Measurements from ENCODE around the gene C11orf68. TPM values are rescaled to one million over a fixed set of nuclear protein-coding genes. Genes with fewer than 3 reads are reported as not detected.

The C11orf68 gene
- total and polyA plus RNA-seq, 9 of the 15 experiments (the other 6 are each of a cell fraction or from before 2014, with no cell fraction given) = 3.6 to 35.9 (median 12.8) TPM

DNA sequence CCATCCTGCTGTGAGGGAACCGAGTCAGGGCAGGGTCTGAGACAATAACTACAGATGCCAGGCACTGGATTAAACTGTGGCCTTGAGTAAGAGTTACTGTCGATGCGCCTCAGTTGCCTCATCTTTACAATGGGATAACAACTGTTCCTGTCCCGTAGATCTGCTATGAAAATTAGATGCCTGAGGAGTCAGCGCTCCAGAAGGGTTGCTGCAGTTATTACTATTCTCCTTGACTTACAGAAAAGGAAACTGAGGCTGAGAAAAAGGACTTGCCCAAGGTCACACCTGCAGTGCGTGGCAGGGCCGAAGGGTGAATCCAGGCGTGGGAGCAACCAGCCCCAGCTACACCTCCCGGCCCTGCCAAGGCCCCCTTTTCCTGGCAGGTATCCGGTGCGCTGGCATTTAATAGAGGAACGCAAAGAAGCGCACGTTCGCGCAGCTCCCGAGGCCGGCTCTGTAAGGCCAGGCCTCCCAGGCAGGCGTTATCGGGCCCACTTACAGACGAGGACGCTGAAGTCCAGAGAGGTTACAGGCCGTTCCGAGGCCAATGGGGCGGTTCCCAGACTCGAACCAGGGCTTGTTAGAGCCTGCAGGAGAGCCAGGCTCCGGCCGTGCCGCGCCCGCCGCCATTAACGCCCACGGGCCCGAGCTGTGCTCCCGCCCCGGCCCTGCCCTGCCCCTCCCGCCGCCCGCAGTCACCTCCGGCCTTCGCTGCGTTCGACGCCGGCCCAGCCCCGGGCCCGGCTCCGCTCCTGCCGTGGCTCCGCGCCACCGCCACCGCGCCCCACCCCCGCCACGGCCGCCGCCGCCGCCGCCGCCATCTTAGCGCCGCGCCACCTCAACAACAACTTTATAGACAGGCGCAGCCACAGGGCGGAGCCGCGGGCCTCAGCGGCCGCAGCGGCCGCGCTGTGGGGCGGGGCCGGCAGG, at the start of gene C11orf68 (continued):
- TF ChIP-seq SFPQ (IDR thresholded peaks at IDR 0.05; ENCODE audit: low read depth, low read length) = no peak
- no peak for TF ChIP-seq ZNF584 (CRISPR knock-in tag; IDR thresholded peaks at IDR 0.05; ENCODE audit: low read depth)
- no peak for TF ChIP-seq PML (IDR thresholded peaks at IDR 0.05; ENCODE audit: low read length)
- TF ChIP-seq, protein P1, sequence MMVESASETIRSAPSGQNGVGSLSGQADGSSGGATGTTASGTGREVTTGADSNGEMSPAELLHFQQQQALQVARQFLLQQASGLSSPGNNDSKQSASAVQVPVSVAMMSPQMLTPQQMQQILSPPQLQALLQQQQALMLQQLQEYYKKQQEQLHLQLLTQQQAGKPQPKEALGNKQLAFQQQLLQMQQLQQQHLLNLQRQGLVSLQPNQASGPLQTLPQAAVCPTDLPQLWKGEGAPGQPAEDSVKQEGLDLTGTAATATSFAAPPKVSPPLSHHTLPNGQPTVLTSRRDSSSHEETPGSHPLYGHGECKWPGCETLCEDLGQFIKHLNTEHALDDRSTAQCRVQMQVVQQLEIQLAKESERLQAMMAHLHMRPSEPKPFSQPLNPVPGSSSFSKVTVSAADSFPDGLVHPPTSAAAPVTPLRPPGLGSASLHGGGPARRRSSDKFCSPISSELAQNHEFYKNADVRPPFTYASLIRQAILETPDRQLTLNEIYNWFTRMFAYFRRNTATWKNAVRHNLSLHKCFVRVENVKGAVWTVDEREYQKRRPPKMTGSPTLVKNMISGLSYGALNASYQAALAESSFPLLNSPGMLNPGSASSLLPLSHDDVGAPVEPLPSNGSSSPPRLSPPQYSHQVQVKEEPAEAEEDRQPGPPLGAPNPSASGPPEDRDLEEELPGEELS (CRISPR knock-in tag; IDR thresholded peaks at IDR 0.05; ENCODE audit: borderline replicate concordance) = no peak
- TF ChIP-seq ATF2 (CRISPR knock-in tag; IDR thresholded peaks at IDR 0.05) = no peak
- TF ChIP-seq SIRT6 (IDR thresholded peaks at IDR 0.05; ENCODE audit: low read depth, low read length) = no peak
- 0 out of 2 replicates have a peak, but pooled peaks have one; percentile 29 for TF ChIP-seq SMARCA5 (IDR thresholded peaks at IDR 0.05)
- peak; percentile 78 for TF ChIP-seq HDAC2 (IDR thresholded peaks at IDR 0.05)
- TF ChIP-seq PPARD (CRISPR knock-in tag; IDR thresholded peaks at IDR 0.05) = no peak
- TF ChIP-seq USF2 (CRISPR knock-in tag; IDR thresholded peaks at IDR 0.05) = no peak
- TF ChIP-seq IRF2 (CRISPR knock-in tag; IDR thresholded peaks at IDR 0.05) = no peak
- no peak for TF ChIP-seq NFYB (IDR thresholded peaks at IDR 0.05; ENCODE audit: extremely low read depth, insufficient read length)
- no peak for TF ChIP-seq ILF3 (IDR thresholded peaks at IDR 0.05; ENCODE audit: borderline replicate concordance)
- no peak for TF ChIP-seq FOXM1 (IDR thresholded peaks at IDR 0.05; ENCODE audit: low read depth)
- 0 out of 2 replicates have a peak, but pooled peaks have one; percentile 19 for TF ChIP-seq FOXM1 (CRISPR knock-in tag; IDR thresholded peaks at IDR 0.05; ENCODE audit: low read depth)
- TF ChIP-seq, protein P2, sequence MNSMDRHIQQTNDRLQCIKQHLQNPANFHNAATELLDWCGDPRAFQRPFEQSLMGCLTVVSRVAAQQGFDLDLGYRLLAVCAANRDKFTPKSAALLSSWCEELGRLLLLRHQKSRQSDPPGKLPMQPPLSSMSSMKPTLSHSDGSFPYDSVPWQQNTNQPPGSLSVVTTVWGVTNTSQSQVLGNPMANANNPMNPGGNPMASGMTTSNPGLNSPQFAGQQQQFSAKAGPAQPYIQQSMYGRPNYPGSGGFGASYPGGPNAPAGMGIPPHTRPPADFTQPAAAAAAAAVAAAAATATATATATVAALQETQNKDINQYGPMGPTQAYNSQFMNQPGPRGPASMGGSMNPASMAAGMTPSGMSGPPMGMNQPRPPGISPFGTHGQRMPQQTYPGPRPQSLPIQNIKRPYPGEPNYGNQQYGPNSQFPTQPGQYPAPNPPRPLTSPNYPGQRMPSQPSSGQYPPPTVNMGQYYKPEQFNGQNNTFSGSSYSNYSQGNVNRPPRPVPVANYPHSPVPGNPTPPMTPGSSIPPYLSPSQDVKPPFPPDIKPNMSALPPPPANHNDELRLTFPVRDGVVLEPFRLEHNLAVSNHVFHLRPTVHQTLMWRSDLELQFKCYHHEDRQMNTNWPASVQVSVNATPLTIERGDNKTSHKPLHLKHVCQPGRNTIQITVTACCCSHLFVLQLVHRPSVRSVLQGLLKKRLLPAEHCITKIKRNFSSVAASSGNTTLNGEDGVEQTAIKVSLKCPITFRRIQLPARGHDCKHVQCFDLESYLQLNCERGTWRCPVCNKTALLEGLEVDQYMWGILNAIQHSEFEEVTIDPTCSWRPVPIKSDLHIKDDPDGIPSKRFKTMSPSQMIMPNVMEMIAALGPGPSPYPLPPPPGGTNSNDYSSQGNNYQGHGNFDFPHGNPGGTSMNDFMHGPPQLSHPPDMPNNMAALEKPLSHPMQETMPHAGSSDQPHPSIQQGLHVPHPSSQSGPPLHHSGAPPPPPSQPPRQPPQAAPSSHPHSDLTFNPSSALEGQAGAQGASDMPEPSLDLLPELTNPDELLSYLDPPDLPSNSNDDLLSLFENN (IDR thresholded peaks at IDR 0.05; ENCODE audit: low read depth in 2 of 2, low read length in 2 of 2) = no peak
- no peak for TF ChIP-seq XRCC4 (IDR thresholded peaks at IDR 0.05; ENCODE audit: extremely low read depth, insufficient read depth, insufficient read length)
